MM.1S (cell line): ENCODE measurements around the gene POP5.

Experiments
- DNase-seq: peaks from one replicate; pipeline ENCODE4 v3.0.0-alpha.2; 2015
- H2AFZ ChIP-seq: fragments of 300-600 bp; sonication (generic); 2 replicates; pipeline ENCODE4 v1.6.0; 2016; ENCODE audit warnings: antibody characterized with exemption, low read length
- H3F3A ChIP-seq: fragments of 300-600 bp; sonication (generic); 2 replicates; pipeline ENCODE4 v1.6.1; 2016; ENCODE audit warnings: mild to moderate bottlenecking, antibody characterized with exemption, low read length, moderate library complexity, mixed read lengths; ENCODE audit not compliant: insufficient read depth
- H3K27ac ChIP-seq: fragments of 300-600 bp; sonication (generic); 2 replicates; pipeline ENCODE4 v1.5.1; 2016; ENCODE audit warnings: mild to moderate bottlenecking, low read length
- H3K27me3 ChIP-seq: fragments of 300-600 bp; sonication (generic); replicated peaks from 2 replicates; pipeline ENCODE4 v1.6.0; 2016; ENCODE audit warnings: low read length; ENCODE audit not compliant: insufficient read depth
- H3K36me3 ChIP-seq: fragments of 300-600 bp; sonication (generic); replicated peaks from 2 replicates; pipeline ENCODE4 v1.6.1; 2016; ENCODE audit warnings: mild to moderate bottlenecking, low read length, mixed read lengths; ENCODE audit not compliant: insufficient read depth
- H3K4me1 ChIP-seq: fragments of 300-600 bp; sonication (generic); 2 replicates; pipeline ENCODE4 v1.6.1; 2016; ENCODE audit warnings: low read length, mixed read lengths
- H3K4me2 ChIP-seq: fragments of 300-600 bp; sonication (generic); 2 replicates; pipeline ENCODE4 v1.6.0; 2016; ENCODE audit warnings: low read depth, low read length
- H3K4me3 ChIP-seq: fragments of 300-600 bp; sonication (generic); 2 replicates; pipeline ENCODE4 v1.5.1; 2016; ENCODE audit warnings: low read length, mixed read lengths
- H3K79me2 ChIP-seq: fragments of 300-600 bp; sonication (generic); 2 replicates; pipeline ENCODE4 v1.6.1; 2016; ENCODE audit warnings: mixed run types, low read length, mixed read lengths
- H3K9ac ChIP-seq: fragments of 300-600 bp; sonication (generic); 2 replicates; pipeline ENCODE4 v1.6.1; 2016; ENCODE audit warnings: low read length, mixed read lengths
- H3K9me2 ChIP-seq: fragments of 300-600 bp; sonication (generic); replicated peaks from 2 replicates; pipeline ENCODE4 v1.6.1; 2016; ENCODE audit warnings: mild to moderate bottlenecking, low read length, mixed read lengths; ENCODE audit not compliant: insufficient read depth
- H3K9me3 ChIP-seq: fragments of 300-600 bp; sonication (generic); replicated peaks from 2 replicates; pipeline ENCODE4 v1.6.1; 2016; ENCODE audit warnings: mild to moderate bottlenecking, low read length, mixed read lengths; ENCODE audit not compliant: insufficient read depth
- H4K20me1 ChIP-seq: fragments of 300-600 bp; sonication (generic); 2 replicates; pipeline ENCODE4 v1.6.1; 2016; ENCODE audit warnings: mild to moderate bottlenecking, low read length, moderate library complexity, mixed read lengths; ENCODE audit not compliant: insufficient read depth
- EZH2 ChIP-seq: fragments of 300-600 bp; sonication (generic); optimal IDR thresholded peaks from 2 replicates; pipeline ENCODE3; 2017; ENCODE audit warnings: low read depth, mild to moderate bottlenecking, antibody characterized with exemption, low read length, mixed read lengths
- EZH2phosphoT487 ChIP-seq: fragments of 300-600 bp; sonication (generic); IDR thresholded peaks from 2 replicates; pipeline ENCODE4 v1.6.1; 2018; ENCODE audit warnings: antibody characterized with exemption, low read length
- TF ChIP-seq, protein P1 (sequence below): fragments of 300-600 bp; sonication (generic); IDR thresholded peaks from 2 replicates; pipeline ENCODE4 v1.5.1; 2016; ENCODE audit warnings: antibody characterized with exemption, low read length, mixed read lengths

POP5 gene

DNA sequence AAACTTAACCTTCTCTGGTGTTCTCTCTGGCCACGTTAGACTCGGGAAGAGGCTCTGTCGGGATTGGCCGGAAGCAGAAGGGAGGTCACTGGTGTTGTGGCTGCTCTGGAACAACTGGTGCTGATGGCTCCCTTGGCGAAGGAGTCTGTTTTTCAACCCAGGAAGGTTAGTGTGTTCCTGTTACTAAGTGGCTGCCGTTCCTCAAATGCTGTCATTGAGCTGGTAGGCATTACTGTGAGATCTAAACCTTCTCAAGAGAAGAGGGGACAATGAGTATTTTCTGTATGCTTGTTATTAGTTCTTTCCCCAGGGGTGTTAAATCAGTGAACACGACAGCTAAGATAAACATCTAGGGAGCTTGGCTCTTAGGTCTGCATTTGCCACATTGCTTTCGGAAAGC, 18.3 kb downstream of the POP5 start:
- Histone ChIP-seq H3K9ac (no peak overlapping the region), H3K36me3 (peaks cover 8% of the 10 kb centered on the region), H4K20me1 (no peaks in the 10 kb centered on the region)

GRCh38 chr12:120557589-120557988, 23.6 kb downstream of the POP5 start:
- Histone ChIP-seq H3K4me1 (no peaks in the 10 kb centered on the region), H3F3A (no peaks in the 10 kb centered on the region), H3K27ac (no peak overlapping the region), H2AFZ (no peak overlapping the region), H3K4me2 (no peak overlapping the region), H3K79me2 (peaks cover 43% of the 10 kb centered on the region), H4K20me1 (no peaks in the 10 kb centered on the region), H3K9me3 (no peaks in the 10 kb centered on the region), H3K36me3 (peaks cover 16% of the 10 kb centered on the region), H3K27me3 (no peaks in the 10 kb centered on the region), H3K4me3 (no peak overlapping the region), H3K9me2 (no peaks in the 10 kb centered on the region), H3K9ac (no peak overlapping the region)
- TF ChIP-seq, protein P1, sequence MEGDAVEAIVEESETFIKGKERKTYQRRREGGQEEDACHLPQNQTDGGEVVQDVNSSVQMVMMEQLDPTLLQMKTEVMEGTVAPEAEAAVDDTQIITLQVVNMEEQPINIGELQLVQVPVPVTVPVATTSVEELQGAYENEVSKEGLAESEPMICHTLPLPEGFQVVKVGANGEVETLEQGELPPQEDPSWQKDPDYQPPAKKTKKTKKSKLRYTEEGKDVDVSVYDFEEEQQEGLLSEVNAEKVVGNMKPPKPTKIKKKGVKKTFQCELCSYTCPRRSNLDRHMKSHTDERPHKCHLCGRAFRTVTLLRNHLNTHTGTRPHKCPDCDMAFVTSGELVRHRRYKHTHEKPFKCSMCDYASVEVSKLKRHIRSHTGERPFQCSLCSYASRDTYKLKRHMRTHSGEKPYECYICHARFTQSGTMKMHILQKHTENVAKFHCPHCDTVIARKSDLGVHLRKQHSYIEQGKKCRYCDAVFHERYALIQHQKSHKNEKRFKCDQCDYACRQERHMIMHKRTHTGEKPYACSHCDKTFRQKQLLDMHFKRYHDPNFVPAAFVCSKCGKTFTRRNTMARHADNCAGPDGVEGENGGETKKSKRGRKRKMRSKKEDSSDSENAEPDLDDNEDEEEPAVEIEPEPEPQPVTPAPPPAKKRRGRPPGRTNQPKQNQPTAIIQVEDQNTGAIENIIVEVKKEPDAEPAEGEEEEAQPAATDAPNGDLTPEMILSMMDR: no peak
- TF ChIP-seq EZH2phosphoT487: no peak
- TF ChIP-seq EZH2: no peak
- DNase-seq: no peak

More for the DNA sequence above, 18.3 kb downstream of the POP5 start:
- Histone ChIP-seq H3K4me3 (no peak overlapping the region), H3K4me1 (no peaks in the 10 kb centered on the region), H3F3A (no peaks in the 10 kb centered on the region), H3K4me2 (no peak overlapping the region), H3K79me2 (peaks cover 37% of the 10 kb centered on the region), H3K27ac (no peak overlapping the region), H2AFZ (no peak overlapping the region), H3K9me3 (no peaks in the 10 kb centered on the region), H3K9me2 (no peaks in the 10 kb centered on the region), H3K27me3 (no peaks in the 10 kb centered on the region)
- TF ChIP-seq, protein P1: no peak
- TF ChIP-seq EZH2phosphoT487: no peak
- no peak for DNase-seq

DNA sequence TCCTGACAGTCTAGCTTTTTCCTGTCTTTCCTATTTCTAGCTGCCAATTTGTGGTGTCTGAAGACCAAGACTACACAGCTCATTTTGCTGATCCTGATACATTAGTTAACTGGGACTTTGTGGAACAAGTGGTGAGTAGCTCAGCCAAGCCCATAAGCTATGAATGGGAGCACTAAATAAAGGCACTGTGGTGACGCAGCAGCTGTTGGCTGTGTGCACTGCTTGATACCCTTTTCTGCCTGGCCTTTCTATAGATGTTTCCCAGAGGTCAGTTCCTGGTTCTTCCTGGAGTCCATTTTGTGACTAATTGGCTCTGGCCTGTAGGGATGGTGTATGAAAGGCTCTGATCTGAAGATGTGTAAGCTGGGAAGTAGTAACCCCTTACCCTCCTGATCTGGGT, 26.5 kb downstream of the POP5 start:
- TF ChIP-seq, protein P1: no peak
- TF ChIP-seq EZH2phosphoT487 (no peak), EZH2 (no peak)
- no peaks in the 10 kb centered on the region for H3K9me2 ChIP-seq
- H3K4me1 ChIP-seq: no peaks in the 10 kb centered on the region
- H2AFZ ChIP-seq: no peak overlapping the region
- no peaks in the 10 kb centered on the region for H3K9me3 ChIP-seq
- H3K9ac ChIP-seq: no peak overlapping the region
- peaks cover 47% of the 10 kb centered on the region for H3K79me2 ChIP-seq
- no peak overlapping the region for H3K4me2 ChIP-seq
- H3K4me3 ChIP-seq: no peak overlapping the region
- no peaks in the 10 kb centered on the region for H4K20me1 ChIP-seq
- no peaks in the 10 kb centered on the region for H3K27me3 ChIP-seq
- DNase-seq: no peak
- H3K27ac ChIP-seq: no peak overlapping the region
- no peaks in the 10 kb centered on the region for H3F3A ChIP-seq
- H3K36me3 ChIP-seq: peaks cover 11% of the 10 kb centered on the region; the same call in 1 of the 2 replicates
